ENCODE data around the gene SBSN.
A peak's percentile ranks its signal among the peaks of the same experiment; 100 is the strongest.

The SBSN gene

GRCh38 chr19:35513628-35514281, 14.4 kb downstream of the SBSN start, which contains the start of gene DMKN:
DMKN (minus strand) TSS chr19:35513649; CDS start chr19:35513475, 174 bp downstream.
- peak; percentile 41; the same call in 1 of the 2 replicates for TF ChIP-seq CTCF (IDR thresholded peaks at IDR 0.05; ENCODE audit: low read depth, low read length)
- H3K27ac ChIP-seq, result no peak within 1 kb of the TSS
- H3K27me3 ChIP-seq (ENCODE audit: insufficient read depth, low read depth, severe bottlenecking), result peaks cover 10% of the 10 kb centered on the region
- no peak for DNase-seq
- no peaks in the 10 kb centered on the region for H3K36me3 ChIP-seq
- no peak within 1 kb of the TSS for H3K4me3 ChIP-seq (ENCODE audit: low read depth, low read length)
- H3K9me3 ChIP-seq (ENCODE audit: severe bottlenecking), result no peaks in the 10 kb centered on the region

- peaks cover 10% of the 10 kb centered on the region for H3K27me3 ChIP-seq (ENCODE audit: insufficient read depth, low read depth, severe bottlenecking)
- no peak overlapping the region for H3K4me3 ChIP-seq (ENCODE audit: low read depth, low read length)
- no peak for DNase-seq
- no peak overlapping the region for H3K27ac ChIP-seq
- H3K9me3 ChIP-seq (ENCODE audit: severe bottlenecking), result no peaks in the 10 kb centered on the region
- no peak for TF ChIP-seq CTCF (IDR thresholded peaks at IDR 0.05; ENCODE audit: low read depth, low read length)
- no peaks in the 10 kb centered on the region for H3K36me3 ChIP-seq
Observed at GRCh38 chr19:35512831-35513627, 15.1 kb downstream of the SBSN start.

GRCh38 chr19:35511337-35511736, 16.8 kb downstream of the SBSN start:
- no peak overlapping the region for H3K4me3 ChIP-seq (ENCODE audit: low read depth, low read length)
- TF ChIP-seq CTCF (IDR thresholded peaks at IDR 0.05; ENCODE audit: low read depth, low read length), result no peak
- peaks cover 10% of the 10 kb centered on the region for H3K27me3 ChIP-seq (ENCODE audit: insufficient read depth, low read depth, severe bottlenecking)
- no peaks in the 10 kb centered on the region for H3K36me3 ChIP-seq
- no peaks in the 10 kb centered on the region for H3K9me3 ChIP-seq (ENCODE audit: severe bottlenecking)
- no peak overlapping the region for H3K27ac ChIP-seq
- no peak for DNase-seq

GRCh38 chr19:35510626-35510964, 17.5 kb downstream of the SBSN start:
- TF ChIP-seq CTCF (IDR thresholded peaks at IDR 0.05; ENCODE audit: low read depth, low read length), result no peak
- Histone ChIP-seq H3K9me3 (ENCODE audit: severe bottlenecking) (no peaks in the 10 kb centered on the region), H3K27ac (no peak overlapping the region), H3K4me3 (ENCODE audit: low read depth, low read length) (no peak overlapping the region; the same call in 1 of the 2 replicates), H3K36me3 (no peaks in the 10 kb centered on the region), H3K27me3 (ENCODE audit: insufficient read depth, low read depth, severe bottlenecking) (peaks cover 10% of the 10 kb centered on the region)
- no peak for DNase-seq

- H3K36me3 ChIP-seq, result no peaks in the 10 kb centered on the region
- DNase-seq, result peak; percentile 81
- H3K27ac ChIP-seq, result peak overlapping the region; percentile 25; the same call in 1 of the 2 replicates
- H3K27me3 ChIP-seq (ENCODE audit: insufficient read depth, low read depth, severe bottlenecking), result peaks cover 10% of the 10 kb centered on the region
- peak overlapping the region; percentile 54 for H3K4me3 ChIP-seq (ENCODE audit: low read depth, low read length)
- H3K9me3 ChIP-seq (ENCODE audit: severe bottlenecking), result no peaks in the 10 kb centered on the region
- TF ChIP-seq CTCF (IDR thresholded peaks at IDR 0.05; ENCODE audit: low read depth, low read length), result peak; percentile 94
Observed at GRCh38 chr19:35509861-35510625, 18.1 kb downstream of the SBSN start.
